Transverse colon (tissue), 4 donors: Measurements from ENCODE around the gene TTLL9. TPM values are rescaled to one million over a fixed set of nuclear protein-coding genes. Genes with fewer than 3 reads are reported as not detected.

Experiments
- DNase-seq: peaks from one replicate; pipeline ENCODE4 v3.0.0-alpha.2; 2019
- H3K27ac ChIP-seq, 4 donors: fragments of 200-600 bp; sonication (generic); 2 replicates each; pipeline ENCODE4 v1.5.1; 2016 to 2018; ENCODE audit warnings: inconsistent platforms in 4 of 4
- H3K27me3 ChIP-seq: fragments of 200-600 bp; sonication (generic); 2 replicates; pipeline ENCODE4 v1.5.1; 2017; ENCODE audit warnings: inconsistent platforms
- H3K36me3 ChIP-seq, 4 donors: fragments of 200-600 bp; sonication (generic); 2 replicates each; pipeline ENCODE4 v1.5.1; 2017 to 2019; ENCODE audit warnings: inconsistent platforms in 4 of 4
- H3K4me1 ChIP-seq, 4 donors: fragments of 200-600 bp; sonication (generic); 2 replicates each; pipeline ENCODE4 v1.5.1; 2017 to 2020; ENCODE audit warnings: inconsistent platforms in 4 of 4
- H3K4me3 ChIP-seq, 4 donors: fragments of 200-600 bp; sonication (generic); 1 replicate in 1 of 4; 2 replicates in 3 of 4; pipeline versions ENCODE4 v1.5.1 to v1.6.1; 2017 to 2019; ENCODE audit warnings: inconsistent platforms in 4 of 4
- H3K9me3 ChIP-seq, 2 donors: fragments of 200-600 bp; sonication (generic); 2 replicates each; pipeline ENCODE4 v1.5.1; 2017 to 2019; ENCODE audit warnings: inconsistent platforms in 2 of 2
- CTCF ChIP-seq, 5 experiments: fragments of 200-600 bp in 3 of 5; fragments of 450-650 bp in 2 of 5; sonication (generic) in 3 of 5; IDR thresholded peaks; 1 replicate in 2 of 5; 2 replicates in 3 of 5; pipeline ENCODE4 v1.5.1; 2016 to 2017; ENCODE audit warnings: antibody characterized with exemption in 5 of 5, inconsistent platforms in 3 of 5, mild to moderate bottlenecking in 2 of 5, moderate library complexity in 1 of 5
- EP300 ChIP-seq: sonication (generic); formaldehyde crosslinking; IDR thresholded peaks from one replicate; pipeline ENCODE4 v1.6.1; 2017; ENCODE audit warnings: antibody characterized with exemption, low read depth
- POLR2A ChIP-seq: fragments of 450-650 bp; IDR thresholded peaks from one replicate; pipeline ENCODE4 v1.6.1; 2016; ENCODE audit warnings: antibody characterized with exemption, mild to moderate bottlenecking, moderate library complexity
- POLR2AphosphoS5 ChIP-seq, 3 donors: sonication (generic); formaldehyde crosslinking; IDR thresholded peaks; one replicate each; pipeline ENCODE4 v1.6.1; 2016; ENCODE audit warnings: antibody characterized with exemption in 3 of 3
- WGBS, 2 donors: methylation state at CpG; one replicate each; pipeline ENCODE4 v1.1.5; 2018; ENCODE audit warnings: low coverage in 1 of 2; 5-methylcytosine and 5-hydroxymethylcytosine counted together
- in situ Hi-C, 4 donors: fragments of 200-750 bp; cut with MboI; loops; one replicate each; pipeline versions ENCODE4 v1.15.0 to v1.15.1; 2017; ENCODE audit warnings: low sequenced_read_pairs in 3 of 4, low pct_ligation_motif_present in 1 of 4, low pct_unique_long_range_greater_than_20kb in 1 of 4
- intact Hi-C: fragments of 100-400 bp; cut with DNase I; formaldehyde crosslinking; loops from one replicate; pipeline ENCODE4 v1.15.1; 2023; ENCODE audit warnings: low total_unique reads
- total RNA-seq, 4 donors: library from RNA; depleted of rRNA; stranded (reverse); fragments of >200 nt; gene quantifications; one replicate each; pipeline ENCODE4 v1.1.0, GENCODE V29; 2016

Gene TTLL9
- total RNA-seq, 4 donors from 2014 or later = not detected

GRCh38 chr20:31981784-31982183, 111.3 kb downstream of the TTLL9 start:
- intact Hi-C loops (no loop called here), in situ Hi-C loops (no loop called here)
- Histone ChIP-seq H3K4me3 (no peak overlapping the region), H3K36me3 (no peaks in the 10 kb centered on the region), H3K27ac (no peak overlapping the region), H3K4me1 (no peaks in the 10 kb centered on the region), H3K9me3 (no peaks in the 10 kb centered on the region), H3K27me3 (peaks cover 7% of the 10 kb centered on the region)
- 56% methylated on average over 2 of the region's 2 CpGs for WGBS, 2 donors
- DNase-seq = no peak
- no peak for TF ChIP-seq CTCF (IDR thresholded peaks at IDR 0.05)
- no peak for TF ChIP-seq POLR2AphosphoS5 (IDR thresholded peaks at IDR 0.05)
- no peak for TF ChIP-seq EP300
- no peak for TF ChIP-seq POLR2A

GRCh38 chr20:31984981-31985471, 114.6 kb downstream of the TTLL9 start:
- Histone ChIP-seq H3K9me3 (no peaks in the 10 kb centered on the region), H3K4me1 (no peaks in the 10 kb centered on the region), H3K4me3 (no peak overlapping the region), H3K27ac (no peak overlapping the region), H3K36me3 (no peaks in the 10 kb centered on the region), H3K27me3 (peaks cover 7% of the 10 kb centered on the region)
- WGBS, 2 donors = 17 to 34% methylated on average over 1 to 6 of the region's 6 CpGs
- TF ChIP-seq POLR2A (no peak), POLR2AphosphoS5 (IDR thresholded peaks at IDR 0.05) (no peak), CTCF (IDR thresholded peaks at IDR 0.05) (no peak), EP300 (no peak)
- DNase-seq = no peak
- intact Hi-C loops (no loop called here), in situ Hi-C loops (no loop called here)

- WGBS, 2 donors = 33% methylated on average over 1 of the region's 1 CpG; no CpG with 5 or more reads in 1 of the 2 donors
- Histone ChIP-seq H3K27me3 (no peaks in the 10 kb centered on the region), H3K4me1 (no peaks in the 10 kb centered on the region), H3K4me3 (no peak overlapping the region), H3K36me3 (no peaks in the 10 kb centered on the region), H3K9me3 (no peaks in the 10 kb centered on the region), H3K27ac (no peak overlapping the region)
- in situ Hi-C loops = no loop called here
- no peak for DNase-seq
- TF ChIP-seq POLR2A (no peak), CTCF (IDR thresholded peaks at IDR 0.05) (no peak), POLR2AphosphoS5 (IDR thresholded peaks at IDR 0.05) (no peak), EP300 (no peak)
- intact Hi-C loops = no loop called here
Measured at GRCh38 chr20:31987744-31988143, 117.3 kb downstream of the TTLL9 start.

GRCh38 chr20:31988430-31989015, 118.1 kb downstream of the TTLL9 start:
- Histone ChIP-seq H3K9me3 (no peaks in the 10 kb centered on the region), H3K27me3 (peaks cover 5% of the 10 kb centered on the region), H3K27ac (no peak overlapping the region), H3K36me3 (no peaks in the 10 kb centered on the region), H3K4me3 (no peak overlapping the region), H3K4me1 (no peaks in the 10 kb centered on the region)
- intact Hi-C loops = no loop called here
- WGBS, 2 donors = 75 to 84% methylated on average over 2 to 5 of the region's 5 CpGs
- TF ChIP-seq CTCF (IDR thresholded peaks at IDR 0.05) = no peak
- no peak for DNase-seq
- in situ Hi-C loops = no loop called here
